GM19328 (cell line): ENCODE results near the gene TMEM238.
"Not testable (repeated sequence)": the region's sequence is repeated elsewhere in the genome, so short reads cannot be mapped to it uniquely, and the experiment has no call there.

ENCODE experiments used
- ATAC-seq: cut with Tn5 transposase; IDR thresholded peaks from one replicate; pipeline ENCODE4 v1.9.1; 2021; ENCODE audit warnings: mild to moderate bottlenecking, moderate library complexity; ENCODE audit not compliant: unreplicated experiment

TMEM238 gene

DNA sequence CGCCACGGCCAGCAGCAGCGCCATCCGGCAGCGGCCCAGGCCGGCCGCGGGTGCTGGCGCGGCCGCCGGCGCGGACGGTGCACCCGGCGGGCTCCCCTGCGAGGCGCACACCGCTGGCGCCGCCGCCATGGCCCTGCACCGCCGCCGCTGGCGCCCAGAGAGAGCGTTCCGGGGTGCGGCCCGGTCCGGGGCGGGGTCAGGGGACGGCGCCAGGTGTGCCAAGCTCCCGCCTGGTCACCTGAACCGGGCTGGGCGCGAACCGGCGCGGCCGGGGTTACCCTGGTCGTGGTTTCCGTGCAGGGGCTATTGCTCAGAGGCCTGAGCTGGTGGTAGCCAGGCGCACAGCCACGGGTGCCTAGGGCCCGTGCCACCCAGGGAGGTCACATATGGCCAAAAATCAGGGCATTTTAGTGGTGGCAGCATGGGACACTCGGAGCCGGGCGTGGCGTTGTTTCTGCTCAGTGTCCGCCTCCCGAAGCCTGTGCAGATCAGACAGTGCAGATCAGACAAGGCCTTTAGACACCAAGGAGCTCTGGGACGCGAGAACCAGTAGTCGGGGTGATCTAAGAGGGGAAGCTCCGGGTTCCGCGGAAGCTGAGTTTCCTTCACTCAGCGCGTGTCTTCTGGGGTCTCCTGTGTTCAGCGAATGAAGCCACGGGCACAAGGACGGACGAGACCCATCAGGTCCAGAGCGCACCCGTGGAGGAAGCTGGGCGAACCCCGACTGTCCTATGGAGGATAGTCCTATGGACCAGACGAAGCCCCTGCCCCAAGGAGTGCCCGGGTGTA is at the start of gene TMEM238:
Gene TMEM238, minus strand, starts transcription at position 162 of the 789 bp plus-strand sequence. Its CDS starts 33 bp downstream, at position 129.
- ATAC-seq = no peak

DNA sequence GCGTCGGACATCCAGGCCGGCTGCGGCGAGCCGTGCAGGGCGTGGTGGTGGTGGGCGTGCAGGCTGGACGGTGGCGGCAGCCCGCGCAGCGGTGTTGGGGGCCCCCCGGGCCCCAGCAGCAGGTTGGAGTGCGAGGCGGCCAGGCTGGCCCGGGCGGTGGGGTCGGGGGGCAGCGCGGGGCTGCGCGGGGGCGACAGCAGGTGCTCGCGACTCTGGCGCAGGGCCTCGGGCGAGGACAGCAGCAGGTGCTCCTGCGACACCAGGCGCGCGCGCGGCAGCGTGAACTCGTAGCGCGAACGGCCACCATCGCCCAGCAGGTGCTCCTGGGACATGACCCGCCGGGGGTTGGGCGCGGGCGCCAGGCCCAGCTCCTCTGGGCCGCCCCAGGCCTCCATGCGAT is 49.2 kb upstream of the TMEM238 start:
- ATAC-seq = no peak

GRCh38 chr19:55432241-55432959 is 48.3 kb upstream of the TMEM238 start:
- ATAC-seq = no peak

DNA sequence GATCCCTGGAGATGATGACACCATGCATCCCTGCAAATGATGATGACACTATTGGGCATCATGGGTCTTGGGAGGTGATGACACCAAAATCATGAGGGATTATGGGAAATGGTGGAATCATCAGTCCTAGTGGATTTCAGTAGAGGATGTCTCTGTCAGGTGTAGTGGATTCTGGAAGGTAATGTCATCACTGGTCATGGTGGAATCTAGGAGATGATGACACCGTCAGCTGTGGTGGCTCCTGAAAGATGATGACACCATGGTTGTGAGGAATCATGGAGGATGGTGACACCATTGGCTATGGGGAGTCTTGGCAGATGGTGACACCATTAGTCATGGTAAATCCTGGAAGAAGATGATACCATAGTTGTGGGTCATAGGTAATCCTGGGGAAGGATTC is 47.1 kb upstream of the TMEM238 start:
- ATAC-seq = no peak

GRCh38 chr19:55426042-55426441 is 42.0 kb upstream of the TMEM238 start:
- no peak for ATAC-seq

GRCh38 chr19:55424518-55424917 is 40.4 kb upstream of the TMEM238 start:
- ATAC-seq = no peak

- no peak for ATAC-seq
Observed at GRCh38 chr19:55423225-55424005, 39.3 kb upstream of the TMEM238 start.

GRCh38 chr19:55421281-55421680 is 37.2 kb upstream of the TMEM238 start:
- ATAC-seq = not testable (repeated sequence)

GRCh38 chr19:55419624-55420236 is 35.6 kb upstream of the TMEM238 start:
- ATAC-seq = no peak

DNA sequence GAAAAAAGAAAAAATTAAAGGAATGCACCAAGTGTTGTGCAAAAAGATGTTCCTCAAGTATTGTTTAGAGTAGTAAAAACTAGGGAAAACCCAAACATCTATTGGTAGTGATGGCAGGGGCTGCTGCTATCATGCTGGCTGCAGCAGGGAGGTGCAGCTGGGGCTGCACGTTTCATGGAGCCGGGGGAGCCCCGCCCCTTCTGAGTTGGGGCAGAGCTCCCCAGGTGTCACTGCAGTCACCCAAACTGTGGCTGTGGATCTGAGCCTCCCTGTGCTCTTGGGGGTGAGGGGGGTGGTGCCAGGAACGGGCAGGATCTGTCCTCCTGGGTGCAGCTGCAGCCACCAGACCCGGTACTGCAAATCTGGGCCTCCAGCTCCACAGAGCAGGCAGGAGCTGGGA is 35.0 kb upstream of the TMEM238 start:
- no peak for ATAC-seq

DNA sequence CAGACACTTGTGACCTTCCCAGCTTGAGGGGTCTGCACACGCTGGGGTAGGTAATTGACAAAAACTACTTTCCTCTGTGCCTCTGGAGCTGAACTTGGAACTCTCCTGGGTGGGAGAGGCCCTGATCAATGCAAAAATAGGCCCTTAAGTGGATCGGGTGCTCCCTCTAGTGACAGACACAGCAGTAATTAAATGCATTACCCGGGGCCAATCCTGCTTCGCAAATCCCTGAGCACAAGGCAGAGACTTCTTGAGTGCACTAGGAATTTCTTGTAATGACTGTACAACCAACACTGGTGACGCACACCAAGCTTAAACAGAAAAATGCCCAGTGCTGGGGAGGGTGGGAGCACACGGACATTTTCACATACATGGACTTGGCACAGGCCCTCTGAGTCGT is 34.1 kb upstream of the TMEM238 start:
- no peak for ATAC-seq

DNA sequence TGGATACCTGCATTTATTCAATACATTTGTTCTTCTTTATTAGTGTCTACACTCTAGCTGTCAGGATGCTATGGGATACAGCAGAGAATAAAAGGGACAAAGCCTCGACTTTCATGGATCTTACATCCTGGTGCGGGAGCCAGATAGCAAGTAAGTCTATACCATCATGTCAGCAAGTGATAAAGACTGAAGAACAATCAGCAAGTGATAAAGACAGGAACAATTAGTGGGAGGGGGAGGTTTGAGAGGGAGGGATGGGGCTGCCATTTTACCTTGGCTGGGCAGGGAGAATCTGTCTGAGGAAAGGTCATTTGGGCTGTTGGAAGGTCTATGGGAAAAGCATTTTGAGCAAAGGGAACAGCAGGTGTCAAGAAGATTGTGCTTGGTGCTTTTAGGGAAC is 26.1 kb upstream of the TMEM238 start:
- ATAC-seq = no peak

GRCh38 chr19:55409179-55409578 is 25.1 kb upstream of the TMEM238 start:
- ATAC-seq = not testable (repeated sequence)

- no peak for ATAC-seq
Observed at GRCh38 chr19:55408533-55408872, 24.4 kb upstream of the TMEM238 start.

GRCh38 chr19:55407800-55408532 is 23.9 kb upstream of the TMEM238 start:
- peak; percentile 74 for ATAC-seq

- not testable (repeated sequence) for ATAC-seq
Observed at GRCh38 chr19:55407550-55407799, 23.4 kb upstream of the TMEM238 start, which contains the start of gene UBE2S. Gene UBE2S (minus strand): TSS chr19:55407788. CDS start chr19:55407589, 199 bp downstream.

- peak; percentile 8 for ATAC-seq
Observed at GRCh38 chr19:55406826-55407549, 22.9 kb upstream of the TMEM238 start.

GRCh38 chr19:55406091-55406825 is 22.2 kb upstream of the TMEM238 start:
- ATAC-seq = no peak

DNA sequence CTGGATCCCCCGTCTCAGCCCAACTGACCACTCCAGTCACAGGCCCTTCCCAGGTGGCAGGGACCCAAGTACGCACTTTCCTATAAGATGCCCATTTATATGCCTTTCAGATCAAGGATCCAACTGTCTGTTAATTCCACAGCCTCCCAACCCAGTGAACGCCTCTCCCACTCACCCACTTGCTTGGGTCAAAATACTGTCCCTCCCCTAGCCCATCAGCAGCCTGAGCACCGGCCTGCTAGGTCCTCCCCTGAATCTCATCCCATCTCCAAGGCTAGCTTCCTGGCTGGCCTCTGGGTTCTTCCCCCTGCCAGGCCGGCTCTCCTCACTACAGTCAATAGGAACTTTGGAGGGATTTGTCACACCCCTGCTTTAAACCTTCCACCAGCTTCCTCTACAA is 21.5 kb upstream of the TMEM238 start:
- ATAC-seq = no peak
